NCI-H1694 treated with DMSO at 0.1 percent for 48 hours (cell line): ENCODE results near the gene SIVA1.

ENCODE experiments used
- DNase-seq: peaks from one replicate; lab custom pipeline; 2025; lab: John Stamatoyannopoulos, UW

The SIVA1 gene

GRCh38 chr14:104752735-104753527, at the start of gene SIVA1:
SIVA1 (plus strand) TSS chr14:104753147; CDS start chr14:104753202, 55 bp downstream.
- peak; percentile 100 for DNase-seq

GRCh38 chr14:104703269-104703668, 49.7 kb upstream of the SIVA1 start:
- no peak for DNase-seq

DNA sequence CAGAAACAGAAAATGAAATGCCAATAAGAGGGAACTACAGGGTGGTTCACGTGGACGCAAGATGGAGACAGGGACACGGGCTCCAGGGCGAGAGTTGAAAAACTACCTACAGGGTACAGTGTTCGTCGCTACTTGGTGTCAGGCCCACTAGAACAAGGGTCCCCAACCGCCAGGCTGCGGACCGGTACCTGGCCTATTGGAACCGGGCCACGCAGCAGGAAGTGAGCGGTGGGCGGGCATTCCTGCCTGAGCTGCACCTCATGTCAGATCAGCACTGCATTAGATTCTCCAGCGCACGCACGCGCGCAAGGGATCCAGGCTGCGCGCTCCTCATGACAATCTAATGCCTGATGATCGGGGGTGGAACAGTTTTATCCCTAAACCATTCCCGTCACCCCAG, 48.7 kb upstream of the SIVA1 start:
- no peak for DNase-seq

- no peak for DNase-seq
Measured at GRCh38 chr14:104705340-104706047, 47.5 kb upstream of the SIVA1 start.

GRCh38 chr14:104706733-104707607, 46.0 kb upstream of the SIVA1 start:
- peak; percentile 30 for DNase-seq

GRCh38 chr14:104707608-104708595, 45.0 kb upstream of the SIVA1 start:
- DNase-seq: no peak

- peak; percentile 79 for DNase-seq
Measured at GRCh38 chr14:104708606-104709268, 44.2 kb upstream of the SIVA1 start.

DNA sequence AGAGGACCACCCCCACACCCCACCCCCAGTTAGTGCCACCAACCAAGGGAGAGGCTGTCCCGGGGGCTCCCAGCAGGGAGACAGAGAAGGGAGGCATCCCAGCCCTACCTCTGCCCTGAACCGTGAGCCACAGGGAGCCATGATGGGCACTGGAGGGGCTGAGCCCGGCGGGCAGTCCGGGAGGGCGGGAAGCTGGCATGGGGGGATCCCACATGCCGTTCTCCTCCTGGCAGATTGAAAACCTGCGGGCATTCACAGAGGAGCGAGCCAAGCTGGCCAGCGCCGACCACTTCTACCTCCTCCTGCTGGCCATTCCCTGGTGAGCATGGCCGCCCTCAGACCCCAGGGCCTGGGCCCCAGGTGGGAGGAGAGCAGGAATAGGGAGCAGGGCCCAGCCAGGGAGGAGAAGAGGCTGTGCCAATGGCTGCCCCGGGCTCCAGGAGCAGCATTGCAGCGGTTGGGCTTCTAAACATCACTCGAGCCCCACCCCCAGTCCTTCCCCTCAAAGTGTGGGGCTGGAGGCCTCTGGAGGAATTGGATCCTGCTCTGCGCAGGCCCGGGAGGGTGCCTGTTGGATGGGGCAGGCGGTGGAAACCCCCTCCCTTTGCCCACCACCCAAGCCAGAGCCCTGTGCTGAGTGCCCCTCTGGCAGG, 43.4 kb upstream of the SIVA1 start:
- no peak for DNase-seq

GRCh38 chr14:104710071-104710735, 42.7 kb upstream of the SIVA1 start:
- no peak for DNase-seq

DNA sequence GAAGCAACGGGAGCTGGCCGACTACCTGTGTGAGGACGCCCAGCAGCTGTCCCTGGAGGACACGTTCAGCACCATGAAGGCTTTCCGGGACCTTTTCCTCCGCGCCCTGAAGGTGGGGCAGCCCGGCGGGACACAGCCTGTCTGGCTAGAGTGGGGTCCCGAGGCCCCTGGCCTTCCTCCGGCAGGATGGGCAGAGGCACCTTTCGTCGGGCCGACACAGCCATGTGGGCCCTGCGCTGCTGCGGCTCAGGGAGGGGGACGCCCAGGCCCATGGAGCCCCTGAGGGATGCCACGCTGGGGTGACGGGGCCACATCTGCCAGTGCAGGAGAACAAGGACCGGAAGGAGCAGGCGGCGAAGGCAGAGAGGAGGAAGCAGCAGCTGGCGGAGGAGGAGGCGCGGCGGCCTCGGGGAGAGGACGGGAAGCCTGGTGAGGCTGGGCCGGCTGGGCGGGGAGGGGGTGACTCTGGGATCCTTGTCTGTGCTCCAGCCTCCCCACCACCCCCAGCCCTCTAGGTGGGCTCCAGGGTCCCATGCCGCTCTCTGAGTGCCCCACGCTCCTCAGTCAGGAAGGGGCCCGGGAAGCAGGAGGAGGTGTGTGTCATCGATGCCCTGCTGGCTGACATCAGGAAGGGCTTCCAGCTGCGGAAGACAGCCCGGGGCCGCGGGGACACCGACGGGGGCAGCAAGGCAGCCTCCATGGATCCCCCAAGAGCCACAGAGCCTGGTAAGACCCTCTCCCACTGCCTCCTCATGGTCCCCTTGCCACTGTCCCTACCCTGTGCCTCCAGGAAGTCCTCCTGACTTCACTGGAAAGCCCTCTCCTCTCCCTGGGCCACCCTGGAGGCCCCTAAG, 39.8 kb upstream of the SIVA1 start:
- DNase-seq: no peak

DNA sequence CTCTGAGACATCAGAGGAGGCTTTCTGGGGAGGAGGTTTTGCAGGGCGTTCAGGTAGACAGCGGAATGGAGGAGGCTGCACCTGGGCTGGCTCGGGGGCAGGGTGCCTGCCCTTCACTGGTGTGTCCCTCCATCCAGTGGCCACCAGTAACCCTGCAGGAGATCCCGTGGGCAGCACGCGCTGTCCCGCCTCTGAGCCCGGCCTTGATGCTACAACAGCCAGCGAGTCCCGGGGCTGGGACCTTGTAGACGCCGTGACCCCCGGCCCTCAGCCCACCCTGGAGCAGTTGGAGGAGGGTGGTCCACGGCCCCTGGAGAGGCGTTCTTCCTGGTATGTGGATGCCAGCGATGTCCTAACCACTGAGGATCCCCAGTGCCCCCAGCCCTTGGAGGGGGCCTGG, 38.9 kb upstream of the SIVA1 start:
- no peak for DNase-seq

- no peak for DNase-seq
Measured at GRCh38 chr14:104714681-104715080, 38.3 kb upstream of the SIVA1 start.

DNA sequence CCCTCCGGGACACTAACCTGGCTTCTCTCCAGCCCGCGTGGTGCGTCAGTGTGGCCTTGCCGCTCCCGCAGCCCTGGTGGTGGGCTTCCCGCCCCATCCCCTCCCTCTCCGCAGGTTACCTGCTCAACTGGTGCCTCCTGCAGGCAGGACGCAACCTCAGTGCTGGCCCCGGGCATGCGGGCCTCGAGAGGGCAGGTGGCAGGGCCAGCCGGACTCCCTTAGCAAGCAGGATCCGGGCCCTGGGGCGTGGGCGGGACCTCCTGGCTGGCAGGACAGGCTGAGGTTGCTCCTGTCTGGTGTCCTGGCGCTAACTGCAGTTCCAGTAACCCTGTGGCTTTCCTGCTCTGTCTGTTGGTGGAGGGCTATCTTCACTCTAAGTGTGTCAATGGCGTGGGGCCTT, 37.5 kb upstream of the SIVA1 start:
- no peak for DNase-seq

- no peak for DNase-seq
Measured at GRCh38 chr14:104715871-104716270, 37.1 kb upstream of the SIVA1 start.

- DNase-seq: no peak
Measured at GRCh38 chr14:104717137-104717536, 35.8 kb upstream of the SIVA1 start.

DNA sequence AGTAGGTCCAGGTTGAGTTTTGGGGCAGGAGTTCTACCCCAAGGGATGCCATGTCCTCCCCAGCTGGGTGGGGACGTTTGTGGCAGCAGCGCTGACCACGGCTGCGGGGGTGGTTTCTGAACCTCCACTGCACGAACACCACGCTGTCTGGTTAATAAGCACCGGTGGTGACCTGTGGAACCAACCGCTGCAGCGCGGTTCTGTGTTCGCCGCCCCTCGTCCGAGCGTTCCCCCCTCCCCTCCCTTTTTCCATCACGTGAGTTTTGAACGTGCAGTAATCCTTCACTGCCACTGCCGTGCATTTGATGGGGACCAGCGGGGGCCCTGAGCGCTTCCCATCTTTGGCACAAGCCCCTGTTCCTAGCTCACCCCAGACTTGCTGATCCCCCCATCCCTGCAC, 35.3 kb upstream of the SIVA1 start:
- DNase-seq: no peak

DNA sequence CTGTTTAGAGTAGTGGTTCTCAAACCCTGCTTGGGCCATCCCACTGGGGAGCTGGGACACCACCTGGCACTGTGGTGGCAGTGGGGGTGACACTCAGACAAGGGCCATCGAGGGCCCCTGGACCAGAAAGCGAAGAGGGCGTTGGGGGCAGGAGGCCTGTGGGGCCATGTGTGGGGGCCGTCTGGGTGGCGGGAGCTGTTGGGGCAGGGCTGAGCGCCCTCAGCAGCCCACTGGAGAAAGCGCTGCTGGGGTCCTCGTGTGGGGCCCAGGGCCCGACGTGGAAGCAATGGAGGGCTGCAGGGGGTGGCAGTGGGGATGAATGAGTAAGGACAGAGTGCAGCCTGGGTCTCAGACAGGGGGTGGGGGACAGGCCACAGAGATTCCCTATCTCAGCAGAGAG, 34.8 kb upstream of the SIVA1 start:
- DNase-seq: no peak

DNA sequence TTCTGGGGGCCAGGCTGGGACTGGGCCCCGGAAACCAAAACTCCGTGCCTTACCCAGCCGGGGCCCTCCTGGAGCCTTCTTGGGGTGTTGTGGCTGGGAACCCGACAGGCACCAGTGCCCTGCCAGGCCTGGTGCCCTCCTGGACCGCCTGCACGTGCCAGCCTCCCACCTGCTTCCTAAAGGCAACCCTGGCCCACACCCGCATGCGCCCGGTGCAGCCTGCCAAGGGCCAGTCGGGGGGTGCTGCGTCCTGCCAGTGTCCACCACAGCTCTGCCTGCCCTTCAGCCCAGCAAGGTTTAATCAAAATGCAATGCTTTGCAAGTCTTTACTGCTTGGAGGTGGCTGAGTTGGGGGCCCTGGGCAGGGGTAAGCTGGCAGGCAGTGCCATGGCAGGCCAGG, 34.1 kb upstream of the SIVA1 start:
- DNase-seq: no peak

DNA sequence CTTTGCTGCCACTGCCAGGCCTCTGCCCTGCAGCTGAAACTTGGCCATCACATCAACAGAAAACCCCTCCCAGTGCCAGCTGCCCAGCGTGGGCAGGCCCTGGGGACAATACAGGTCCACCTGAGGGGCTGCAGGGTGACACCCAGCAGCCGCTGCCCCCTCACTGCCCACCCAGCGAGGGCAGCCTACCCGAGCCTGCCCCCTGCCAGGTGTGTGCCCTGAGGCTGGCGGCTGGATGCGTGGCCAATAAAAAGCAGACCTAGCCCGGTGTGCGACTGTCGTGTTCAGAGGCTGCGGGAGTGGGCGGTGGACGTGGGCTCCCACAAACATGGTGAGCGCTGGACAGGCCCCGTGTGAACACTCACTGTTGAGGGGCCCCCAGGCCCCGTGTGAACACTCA, 33.6 kb upstream of the SIVA1 start:
- DNase-seq: no peak
